HG03457 (cell line): ENCODE data around the gene USP44.
"Not testable (repeated sequence)": the region's sequence is repeated elsewhere in the genome, so short reads cannot be mapped to it uniquely, and the experiment has no call there.

Experiments used
- ATAC-seq: cut with Tn5 transposase; IDR thresholded peaks from one replicate; pipeline ENCODE4 v1.9.1; 2021; ENCODE audit warnings: moderate number of reproducible peaks; ENCODE audit not compliant: unreplicated experiment

USP44 gene

GRCh38 chr12:95511977-95512376, 39.3 kb downstream of the USP44 start:
- ATAC-seq, result no peak

DNA sequence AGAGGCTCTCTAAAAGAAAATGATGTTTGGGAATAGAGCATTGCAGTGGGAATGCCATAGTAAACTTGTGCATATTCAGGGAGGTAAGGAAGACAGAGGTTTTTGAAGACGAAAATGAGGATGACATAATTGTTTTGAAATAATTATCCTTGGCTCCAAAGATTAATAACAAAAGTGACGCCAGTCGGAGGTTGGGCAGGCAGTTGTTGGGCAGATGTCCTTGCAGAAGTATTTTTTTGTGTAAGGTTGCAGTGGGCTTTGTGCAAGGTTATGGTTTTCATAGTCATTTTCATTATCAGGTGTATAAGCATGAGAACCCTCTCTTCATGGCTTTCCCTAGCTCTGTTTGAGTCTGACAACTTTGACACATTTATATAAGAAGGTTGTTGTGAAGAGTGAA, 42.0 kb downstream of the USP44 start:
- ATAC-seq, result no peak

DNA sequence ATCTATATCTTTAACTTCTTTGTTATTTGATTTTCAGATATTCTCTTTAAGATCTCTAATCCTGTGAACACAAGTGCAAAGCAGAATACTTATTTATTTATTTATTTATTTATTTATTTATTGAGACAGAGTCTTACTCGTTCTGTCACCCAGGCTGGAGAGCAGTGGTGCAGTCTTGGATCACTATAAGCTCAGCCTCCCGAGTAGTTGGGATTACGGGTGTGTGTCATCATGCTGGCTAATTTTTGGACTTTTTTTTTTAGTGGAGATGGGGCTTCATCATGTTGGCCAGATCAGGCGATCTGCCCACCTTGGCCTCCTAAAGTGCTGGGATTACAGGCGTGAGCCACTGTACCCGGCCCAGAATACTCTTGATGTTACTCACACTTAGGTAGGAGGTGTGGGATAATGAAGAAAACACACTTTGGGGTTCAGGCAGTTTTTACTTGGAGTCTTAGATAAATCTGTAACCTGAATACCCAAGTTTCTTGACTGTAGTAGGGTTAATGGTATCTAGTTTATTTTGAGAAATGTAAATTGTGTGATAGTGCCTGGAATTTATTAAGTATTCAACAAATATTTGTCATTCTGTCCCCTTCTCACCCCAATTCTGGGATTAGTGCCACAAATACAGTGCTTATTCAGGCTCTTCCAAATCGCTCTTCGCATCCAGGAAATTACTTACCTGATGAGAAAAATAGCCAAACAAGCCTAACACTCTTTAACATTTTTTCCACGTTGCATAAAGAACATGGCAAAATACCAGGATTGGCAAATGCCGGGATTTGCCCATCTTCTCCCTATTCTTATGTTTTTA, 44.4 kb downstream of the USP44 start:
- no peak for ATAC-seq

GRCh38 chr12:95505039-95505438, 46.2 kb downstream of the USP44 start:
- ATAC-seq, result no peak

DNA sequence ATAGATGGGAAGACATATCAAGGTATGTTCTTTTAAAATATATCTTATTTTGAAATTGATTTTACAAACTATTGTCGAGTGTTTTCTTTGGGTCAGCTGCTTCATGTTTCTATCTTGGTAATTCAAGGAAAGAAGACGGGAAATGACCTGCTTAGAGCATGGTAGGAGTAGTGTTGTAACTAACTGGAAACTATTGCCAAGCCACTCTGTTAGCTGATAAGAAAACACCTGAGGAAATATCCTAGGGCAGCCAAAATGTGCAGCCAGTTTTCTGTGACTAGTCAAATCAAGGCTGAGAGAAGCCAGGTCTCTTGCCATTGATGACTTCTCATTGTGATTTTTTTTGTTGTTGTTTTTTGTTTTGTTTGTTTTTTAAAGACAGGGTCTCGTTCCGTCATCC, 47.1 kb downstream of the USP44 start:
- ATAC-seq, result no peak

- ATAC-seq, result no peak
Observed at GRCh38 chr12:95499772-95500171, 51.5 kb downstream of the USP44 start.

- ATAC-seq, result no peak
Observed at GRCh38 chr12:95498968-95499367, 52.3 kb downstream of the USP44 start.

DNA sequence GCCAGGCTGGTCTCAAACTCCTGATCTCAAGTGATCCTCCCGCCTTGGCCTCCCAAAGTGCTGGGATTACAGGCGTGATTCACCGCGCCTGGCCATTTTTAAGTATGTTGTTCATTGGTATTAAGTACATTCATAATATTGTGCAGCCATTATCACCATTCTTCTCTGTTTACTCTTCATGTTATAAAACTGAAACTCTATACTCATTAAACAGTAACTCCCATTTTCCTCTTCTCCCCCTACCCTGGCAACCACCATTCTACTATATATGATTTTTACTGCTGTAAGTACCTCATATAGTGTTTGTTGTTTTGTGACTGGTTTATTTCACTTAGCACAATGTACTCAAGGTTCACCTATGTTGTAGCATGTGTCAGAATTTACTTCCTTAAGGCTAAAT, 54.2 kb downstream of the USP44 start:
- ATAC-seq, result no peak

GRCh38 chr12:95495433-95495832, 55.8 kb downstream of the USP44 start:
- no peak for ATAC-seq

DNA sequence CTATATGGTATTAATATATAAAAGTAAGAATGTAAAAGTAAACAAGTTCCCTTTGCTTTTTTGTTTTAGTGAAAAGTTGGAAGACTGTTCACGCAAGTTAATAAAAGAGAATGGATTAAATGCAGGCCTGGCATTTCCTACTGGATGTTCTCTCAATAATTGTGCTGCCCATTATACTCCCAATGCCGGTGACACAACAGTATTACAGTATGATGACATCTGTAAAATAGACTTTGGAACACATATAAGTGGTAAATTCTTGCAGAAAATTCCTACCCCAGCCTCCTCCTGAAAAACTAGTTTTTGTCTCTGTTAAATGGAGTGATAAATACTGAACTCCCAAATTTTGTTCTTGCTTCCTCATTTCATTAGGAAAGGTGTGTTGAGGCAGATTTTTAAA, 56.4 kb downstream of the USP44 start:
- ATAC-seq, result no peak

DNA sequence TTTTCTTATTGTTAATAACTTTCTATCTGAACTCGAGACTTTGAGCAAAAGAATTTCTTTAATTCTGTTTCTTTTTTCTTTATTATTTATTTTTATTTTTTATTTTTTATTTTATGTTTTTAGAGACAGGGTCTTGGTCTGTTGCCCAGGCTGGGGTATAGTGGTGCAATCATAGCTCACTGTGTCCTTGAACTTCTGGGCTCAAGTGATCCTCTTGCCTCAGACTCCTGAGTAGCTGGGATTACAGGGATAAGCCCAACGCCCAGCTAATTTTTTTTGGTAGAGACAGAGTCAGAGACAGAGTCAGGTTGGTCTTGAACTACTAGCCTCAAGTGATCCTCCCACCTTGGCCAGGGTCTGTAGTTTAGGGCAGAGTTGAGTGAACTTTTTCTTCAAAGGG, 58.8 kb downstream of the USP44 start:
- ATAC-seq, result no peak

- no peak for ATAC-seq
Observed at GRCh38 chr12:95487024-95487423, 64.3 kb downstream of the USP44 start.

DNA sequence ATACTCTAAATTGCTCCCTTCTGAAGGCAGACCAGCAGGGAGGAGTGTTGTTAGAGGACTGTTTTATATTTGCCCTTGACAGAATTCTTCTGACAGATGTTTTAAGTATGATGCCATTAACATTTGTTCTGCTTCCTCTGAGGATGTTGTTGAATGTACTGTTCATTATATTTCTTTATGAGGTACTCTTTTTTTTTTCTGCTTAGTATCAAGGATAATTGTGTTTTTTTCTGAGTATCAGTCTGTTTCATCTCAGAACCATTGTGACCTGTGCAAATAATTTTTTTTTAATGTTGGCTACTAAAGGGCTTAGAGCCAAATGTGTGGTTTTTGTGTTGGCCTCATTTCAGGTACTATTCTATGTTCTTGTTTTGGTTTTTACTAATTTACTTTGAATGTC, 66.8 kb downstream of the USP44 start:
- no peak for ATAC-seq

DNA sequence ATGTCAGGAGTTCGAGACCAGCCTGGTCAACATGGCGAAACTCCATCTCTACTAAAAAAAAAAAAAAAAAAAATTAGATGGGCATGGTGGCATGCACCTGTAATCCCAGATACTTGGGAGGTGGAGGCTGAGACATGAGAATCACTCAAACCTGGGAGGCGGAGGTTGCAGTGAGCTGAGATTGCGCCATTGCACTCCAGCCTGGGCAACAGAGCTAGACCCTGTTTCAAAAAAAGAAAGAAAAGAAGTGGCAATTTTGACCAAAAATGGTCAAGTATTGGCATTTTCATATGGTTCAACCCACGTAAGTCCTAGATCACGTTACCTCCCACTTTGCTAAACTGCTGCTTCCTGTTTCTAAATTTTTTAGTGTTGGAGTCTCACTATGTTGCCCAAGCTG, 68.7 kb downstream of the USP44 start:
- ATAC-seq, result not testable (repeated sequence)

GRCh38 chr12:95481888-95482287, 69.4 kb downstream of the USP44 start:
- no peak for ATAC-seq

DNA sequence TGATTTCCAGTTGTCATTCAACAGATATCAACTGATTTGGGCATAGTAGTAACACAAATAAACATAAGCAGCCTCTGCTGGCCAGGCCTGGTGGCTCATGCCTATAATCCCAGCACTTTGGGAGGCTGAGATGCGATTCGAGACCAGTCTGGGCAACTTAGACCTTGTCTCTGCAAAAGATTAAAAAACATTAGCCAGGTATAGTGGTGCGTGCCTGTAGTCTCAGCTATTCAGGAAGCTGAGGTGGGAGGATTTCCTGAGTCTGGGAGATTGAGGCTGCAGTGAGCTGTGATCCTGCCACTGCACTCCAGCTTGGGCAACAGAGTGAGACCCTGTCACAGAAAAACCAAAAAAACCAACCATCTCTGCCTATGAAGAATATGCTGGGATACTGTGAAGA, 70.2 kb downstream of the USP44 start:
- no peak for ATAC-seq

DNA sequence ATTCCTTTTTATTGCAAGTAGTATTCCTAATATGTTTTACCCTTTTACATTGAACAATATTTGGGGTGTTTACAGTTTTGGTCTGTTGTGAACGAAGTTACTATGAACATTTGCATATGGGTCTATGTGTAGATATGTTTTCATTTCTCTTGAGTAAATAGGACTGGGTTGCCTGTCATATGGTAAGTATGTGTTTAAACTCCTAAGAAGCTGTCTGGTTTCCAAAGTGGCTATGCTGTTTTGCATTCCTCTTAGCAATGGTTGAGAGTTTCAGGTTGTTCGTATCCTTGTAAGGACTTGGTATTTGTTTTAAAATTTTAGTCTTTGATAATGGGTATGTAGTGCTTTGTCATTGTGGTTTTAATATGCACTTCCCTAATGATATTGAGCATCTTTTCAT, 71.0 kb downstream of the USP44 start:
- no peak for ATAC-seq

DNA sequence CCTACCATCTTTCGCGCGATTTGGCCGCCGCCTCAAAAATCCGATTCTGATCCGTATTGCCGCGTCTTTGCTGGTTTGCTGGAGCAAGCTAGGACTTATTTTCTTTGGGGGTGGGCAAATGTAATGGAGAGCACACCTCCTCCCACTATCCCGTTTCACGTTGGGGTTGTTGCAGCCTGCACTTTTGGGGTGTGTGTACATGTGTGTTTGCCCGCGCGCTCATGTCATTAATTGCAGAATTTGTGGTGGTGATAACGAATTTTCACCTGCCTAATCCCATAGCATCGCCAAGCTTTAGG, 76.7 kb downstream of the USP44 start:
- ATAC-seq, result no peak

- peak; percentile 98 for ATAC-seq
Observed at GRCh38 chr12:95473884-95474659, 77.2 kb downstream of the USP44 start, which contains the start of gene METAP2. Gene METAP2 (plus strand): TSS chr12:95474152. CDS start chr12:95474180, 28 bp downstream.

GRCh38 chr12:95473231-95473883, 77.9 kb downstream of the USP44 start:
- no peak for ATAC-seq

DNA sequence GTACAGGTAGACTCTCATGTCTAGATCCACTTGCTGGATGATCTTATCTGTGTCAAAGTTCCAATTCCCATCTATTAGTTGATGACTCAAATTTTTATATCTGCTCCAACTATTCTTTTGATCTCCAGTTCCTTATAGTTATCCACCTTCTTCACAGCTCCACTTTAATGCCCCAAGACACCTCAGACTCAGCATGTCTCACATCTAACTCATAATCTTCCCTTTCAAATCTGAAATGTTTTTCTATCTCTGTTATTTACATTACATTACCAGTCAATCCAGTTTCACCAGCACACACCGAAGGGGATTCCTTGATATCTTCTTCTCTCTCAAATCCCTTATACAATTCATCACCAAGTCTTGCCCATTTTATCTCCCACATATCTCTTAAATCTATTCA, 81.0 kb downstream of the USP44 start:
- ATAC-seq, result no peak
